Measurements from ENCODE around the gene OPCML. TPM values are rescaled to one million over a fixed set of nuclear protein-coding genes. Genes with fewer than 3 reads are reported as not detected.

OPCML gene
- total RNA-seq, 1 experiment from 2014 or later, result 0.94 TPM

DNA sequence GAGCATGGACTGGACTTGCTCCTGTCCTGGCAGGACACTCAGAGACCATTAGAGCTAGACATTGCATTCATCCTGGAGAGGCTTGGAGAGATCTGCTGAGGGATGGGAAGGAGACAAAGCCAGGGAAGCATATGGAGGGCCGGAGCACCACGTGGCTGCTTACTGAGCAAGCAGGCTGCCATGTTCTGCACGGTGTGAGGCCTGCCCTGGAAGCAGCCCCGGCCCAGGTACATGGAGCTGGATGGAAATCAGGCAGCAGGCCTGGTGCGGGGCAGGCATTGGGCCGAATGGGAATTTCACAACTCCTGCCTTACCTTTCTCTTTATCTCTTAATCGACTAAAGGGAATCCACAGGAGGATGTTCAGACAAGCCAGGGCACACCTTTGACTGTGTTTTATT lies 371.5 kb downstream of the OPCML start:
- Histone ChIP-seq H2BK20ac (ENCODE audit: low read depth, low read length, poor library complexity, severe bottlenecking) (no peak overlapping the region), H3K56ac (ENCODE audit: insufficient read length, low read depth, low read length) (no peak overlapping the region), H3K18ac (ENCODE audit: insufficient read length, low read depth, low read length) (no peak overlapping the region), H2BK120ac (ENCODE audit: low read depth, low read length, poor library complexity, severe bottlenecking) (no peak overlapping the region), H3K4me1 (ENCODE audit: insufficient read depth, low read length) (no peaks in the 10 kb centered on the region; the same call in 1 of the 2 replicates), H2AFZ (ENCODE audit: low read length) (no peak overlapping the region), H4K20me1 (ENCODE audit: control insufficient read depth, insufficient read depth, insufficient read length) (no peaks in the 10 kb centered on the region), H3T11ph (ENCODE audit: low read length) (no peak overlapping the region), H3K27ac (ENCODE audit: insufficient read length, low read depth, low read length) (no peak overlapping the region), H3K27me3 (ENCODE audit: insufficient read depth, low read length) (no peaks in the 10 kb centered on the region), H2BK15ac (ENCODE audit: low read depth, low read length) (no peak overlapping the region), H4K91ac (ENCODE audit: insufficient read length, low read depth, low read length) (no peak overlapping the region), H3K79me1 (ENCODE audit: insufficient read depth, low read depth, low read length, poor library complexity, severe bottlenecking) (no peaks in the 10 kb centered on the region), H3K23ac (ENCODE audit: insufficient read length, low read depth, low read length) (no peak overlapping the region), H3K79me2 (ENCODE audit: insufficient read depth, low read length) (no peaks in the 10 kb centered on the region; the same call in 1 of the 2 replicates), H3K4ac (ENCODE audit: low read depth, low read length) (no peak overlapping the region), H3K9me3 (ENCODE audit: control insufficient read depth, low read depth, low read length) (no peaks in the 10 kb centered on the region), H3K14ac (ENCODE audit: insufficient read depth, low read length) (no peak overlapping the region), H3K23me2 (ENCODE audit: insufficient read length, low read depth, low read length, poor library complexity, severe bottlenecking) (no peaks in the 10 kb centered on the region), H4K8ac (replicated peaks; ENCODE audit: insufficient read length, low read depth, low read length) (no peak overlapping the region), H4K5ac (ENCODE audit: insufficient read length, low read depth, low read length) (no peak overlapping the region), H3K9ac (ENCODE audit: extremely low read depth, insufficient read length, low read length) (no peak overlapping the region), H3K4me2 (ENCODE audit: insufficient read depth, insufficient read length, low read length) (no peak overlapping the region), H2AK5ac (ENCODE audit: insufficient read length, low read length) (no peak overlapping the region), H2BK12ac (ENCODE audit: insufficient read length, low read depth, low read length) (no peak overlapping the region), H2BK5ac (ENCODE audit: insufficient read length, low read length) (no peak overlapping the region)
- Mint-ChIP-seq H3K9me3 (no peaks in the 10 kb centered on the region), H3K27me3 (ENCODE audit: low read depth) (peaks cover 2% of the 10 kb centered on the region), H3K36me3 (ENCODE audit: insufficient read depth in 1 of 3, low read depth in 3 of 3) (no peaks in the 10 kb centered on the region), H3K4me3 (no peak overlapping the region), H3K4me1 (peaks cover 22 to 26% of the 10 kb centered on the region in 2 experiments), H3K27ac (no peak overlapping the region)
- no peak for DNase-seq
- TF ChIP-seq, protein P1, sequence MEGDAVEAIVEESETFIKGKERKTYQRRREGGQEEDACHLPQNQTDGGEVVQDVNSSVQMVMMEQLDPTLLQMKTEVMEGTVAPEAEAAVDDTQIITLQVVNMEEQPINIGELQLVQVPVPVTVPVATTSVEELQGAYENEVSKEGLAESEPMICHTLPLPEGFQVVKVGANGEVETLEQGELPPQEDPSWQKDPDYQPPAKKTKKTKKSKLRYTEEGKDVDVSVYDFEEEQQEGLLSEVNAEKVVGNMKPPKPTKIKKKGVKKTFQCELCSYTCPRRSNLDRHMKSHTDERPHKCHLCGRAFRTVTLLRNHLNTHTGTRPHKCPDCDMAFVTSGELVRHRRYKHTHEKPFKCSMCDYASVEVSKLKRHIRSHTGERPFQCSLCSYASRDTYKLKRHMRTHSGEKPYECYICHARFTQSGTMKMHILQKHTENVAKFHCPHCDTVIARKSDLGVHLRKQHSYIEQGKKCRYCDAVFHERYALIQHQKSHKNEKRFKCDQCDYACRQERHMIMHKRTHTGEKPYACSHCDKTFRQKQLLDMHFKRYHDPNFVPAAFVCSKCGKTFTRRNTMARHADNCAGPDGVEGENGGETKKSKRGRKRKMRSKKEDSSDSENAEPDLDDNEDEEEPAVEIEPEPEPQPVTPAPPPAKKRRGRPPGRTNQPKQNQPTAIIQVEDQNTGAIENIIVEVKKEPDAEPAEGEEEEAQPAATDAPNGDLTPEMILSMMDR (conservative IDR thresholded peaks at IDR 0.05), result no peak
- no CpG with 5 or more reads among the region's 7 CpGs for WGBS (ENCODE audit: extremely low coverage, insufficient read length, low lambda C conversion rate)

Measured in H9 (cell line).